K562 (cell line): ENCODE results near the gene CGREF1. TPM values are rescaled to one million over a fixed set of nuclear protein-coding genes. Genes with fewer than 3 reads are reported as not detected.
A peak's percentile ranks its signal among the peaks of the same experiment; 100 is the strongest.

Experiments
- EP300 ChIP-seq: IDR thresholded peaks from 2 replicates; pipeline ENCODE4 v1.6.1; 2012; ENCODE audit warnings: low read length, improper control_type of control experiment
- FOXK2 ChIP-seq, 2 experiments: fragments of 450-650 bp; IDR thresholded peaks in 1 of 2; conservative IDR thresholded peaks in 1 of 2; 2 replicates each; pipeline ENCODE4 v1.6.1; 2016; ENCODE audit warnings: low read depth in 2 of 2, mild to moderate bottlenecking in 1 of 2
- LARP7 ChIP-seq: fragments of 450-650 bp; IDR thresholded peaks from 2 replicates; pipeline ENCODE4 v1.6.1; 2016
- MTA2 ChIP-seq: fragments of 450-650 bp; IDR thresholded peaks from 2 replicates; pipeline ENCODE4 v1.6.1; 2016; ENCODE audit warnings: low read depth
- POLR2B ChIP-seq: fragments of 450-650 bp; IDR thresholded peaks from 2 replicates; pipeline ENCODE4 v1.6.1; 2018; ENCODE audit warnings: low read depth; ENCODE audit not compliant: partially characterized antibody
- SAFB ChIP-seq: fragments of 200-400 bp; formaldehyde crosslinking; IDR thresholded peaks from 2 replicates; pipeline ENCODE4 v1.6.1; 2017; ENCODE audit warnings: low read depth, low read length, borderline replicate concordance
- TCF7L2 ChIP-seq: fragments of 150-350 bp; IDR thresholded peaks from 2 replicates; pipeline ENCODE4 v1.6.1; 2016; ENCODE audit warnings: low read depth, mild to moderate bottlenecking, low read length, moderate library complexity
- TSC22D4 ChIP-seq: fragments of 450-650 bp; IDR thresholded peaks from 2 replicates; pipeline ENCODE4 v1.6.1; 2016; ENCODE audit warnings: missing genetic modification characterization, missing biosample characterization, control low read depth
- polyA plus RNA-seq, 8 experiments: library from polyadenylated mRNA; depleted of rRNA in 4 of 8; stranded (reverse) in 5 of 8; unstranded in 3 of 8; fragments of >200 nt; fragmentation: Nextera tagmentation in 2 of 8; fragmentation: Illumina TruSeq in 1 of 8; extraction: Ambion mirVana in 2 of 8; extraction: Trizol in 1 of 8; gene quantifications; 2 replicates each; pipeline versions ENCODE4 v1.2.1 to v1.2.3, GENCODE V29; 2011 to 2014; ENCODE audit warnings: inconsistent platforms in 1 of 8, missing spikeins in 1 of 8
- total RNA-seq, 7 experiments: library from RNA; depleted of rRNA in 6 of 7; stranded (reverse); fragments of >200 nt in 6 of 7; fragmentation: Illumina TruSeq in 2 of 7; extraction: Trizol in 2 of 7; gene quantifications; 2 replicates each; pipeline versions ENCODE4 v1.2.1 to v1.2.3, GENCODE V29; 2011 to 2021; ENCODE audit warnings: low replicate concordance in 1 of 7
- TF ChIP-seq, protein P1 (sequence below), 2 experiments: fragments of 450-650 bp; formaldehyde crosslinking in 1 of 2; IDR thresholded peaks; 2 replicates each; pipeline versions ENCODE4 v1.4.0 to v1.6.1; 2014 to 2020; ENCODE audit warnings: mild to moderate bottlenecking in 2 of 2, borderline replicate concordance in 1 of 2, low read depth in 1 of 2
- TF ChIP-seq, protein P2 (sequence below): sonication (generic); formaldehyde crosslinking; IDR thresholded peaks from 2 replicates; pipeline ENCODE4 v1.8.0; 2023; ENCODE audit warnings: missing genetic modification reagents, mild to moderate bottlenecking, borderline replicate concordance
- TF ChIP-seq, protein P3 (sequence below): fragments of 450-650 bp; IDR thresholded peaks from 2 replicates; pipeline ENCODE4 v1.6.1; 2016; ENCODE audit warnings: missing biosample characterization, missing genetic modification characterization

The CGREF1 gene
- total and polyA plus RNA-seq, 9 of the 15 experiments (the other 6 are each of a cell fraction or from before 2014, with no cell fraction given) = 0.07 to 0.50 (median 0.37) TPM

DNA sequence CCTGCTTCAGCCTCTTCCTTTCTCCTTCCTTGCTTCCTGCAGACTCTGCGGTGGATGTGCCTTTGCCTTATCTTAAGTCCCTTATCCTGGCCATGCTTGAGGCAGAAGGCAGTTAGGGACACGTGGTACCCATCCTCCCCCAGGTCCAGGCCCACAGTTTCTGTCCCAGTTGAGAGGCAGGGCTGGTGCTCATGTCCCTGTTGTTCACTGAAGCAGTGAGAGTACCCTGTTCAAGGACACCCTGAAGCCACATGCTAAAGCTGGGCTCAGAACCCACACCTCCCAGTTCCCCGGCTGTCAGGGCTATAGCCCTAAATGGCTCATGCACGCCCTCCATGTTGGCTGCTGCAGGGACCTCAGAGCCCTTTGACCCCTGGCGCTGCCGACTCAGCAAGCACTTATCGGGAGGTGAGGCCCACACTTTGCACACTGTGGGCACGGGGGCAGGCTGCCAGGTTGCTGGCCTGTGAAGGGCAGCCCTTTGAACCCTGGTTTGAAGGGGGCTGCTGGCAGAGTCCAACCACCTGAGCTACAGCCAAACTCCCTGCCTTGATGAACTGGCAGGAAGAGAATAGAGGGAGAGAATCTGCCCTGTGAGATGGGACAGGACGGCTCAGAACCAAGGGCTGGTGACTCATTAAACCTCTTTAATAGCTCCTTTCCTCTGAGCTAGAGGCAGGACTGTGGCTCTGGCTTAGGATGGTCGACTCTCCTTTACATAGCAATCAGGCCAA lies 26.1 kb downstream of the CGREF1 start (continued):
- TF ChIP-seq TSC22D4 (tag) = no peak
- no peak for TF ChIP-seq LARP7
- TF ChIP-seq SAFB = no peak
- TF ChIP-seq, protein P1, sequence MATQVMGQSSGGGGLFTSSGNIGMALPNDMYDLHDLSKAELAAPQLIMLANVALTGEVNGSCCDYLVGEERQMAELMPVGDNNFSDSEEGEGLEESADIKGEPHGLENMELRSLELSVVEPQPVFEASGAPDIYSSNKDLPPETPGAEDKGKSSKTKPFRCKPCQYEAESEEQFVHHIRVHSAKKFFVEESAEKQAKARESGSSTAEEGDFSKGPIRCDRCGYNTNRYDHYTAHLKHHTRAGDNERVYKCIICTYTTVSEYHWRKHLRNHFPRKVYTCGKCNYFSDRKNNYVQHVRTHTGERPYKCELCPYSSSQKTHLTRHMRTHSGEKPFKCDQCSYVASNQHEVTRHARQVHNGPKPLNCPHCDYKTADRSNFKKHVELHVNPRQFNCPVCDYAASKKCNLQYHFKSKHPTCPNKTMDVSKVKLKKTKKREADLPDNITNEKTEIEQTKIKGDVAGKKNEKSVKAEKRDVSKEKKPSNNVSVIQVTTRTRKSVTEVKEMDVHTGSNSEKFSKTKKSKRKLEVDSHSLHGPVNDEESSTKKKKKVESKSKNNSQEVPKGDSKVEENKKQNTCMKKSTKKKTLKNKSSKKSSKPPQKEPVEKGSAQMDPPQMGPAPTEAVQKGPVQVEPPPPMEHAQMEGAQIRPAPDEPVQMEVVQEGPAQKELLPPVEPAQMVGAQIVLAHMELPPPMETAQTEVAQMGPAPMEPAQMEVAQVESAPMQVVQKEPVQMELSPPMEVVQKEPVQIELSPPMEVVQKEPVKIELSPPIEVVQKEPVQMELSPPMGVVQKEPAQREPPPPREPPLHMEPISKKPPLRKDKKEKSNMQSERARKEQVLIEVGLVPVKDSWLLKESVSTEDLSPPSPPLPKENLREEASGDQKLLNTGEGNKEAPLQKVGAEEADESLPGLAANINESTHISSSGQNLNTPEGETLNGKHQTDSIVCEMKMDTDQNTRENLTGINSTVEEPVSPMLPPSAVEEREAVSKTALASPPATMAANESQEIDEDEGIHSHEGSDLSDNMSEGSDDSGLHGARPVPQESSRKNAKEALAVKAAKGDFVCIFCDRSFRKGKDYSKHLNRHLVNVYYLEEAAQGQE (IDR thresholded peaks at IDR 0.05; ENCODE audit: borderline replicate concordance) = peak; percentile 36; the same call in 1 of the 2 replicates
- TF ChIP-seq, protein P1 (CRISPR knock-in tag; IDR thresholded peaks at IDR 0.05; ENCODE audit: low read depth) = no peak
- no peak for TF ChIP-seq FOXK2 (conservative IDR thresholded peaks at IDR 0.05 in 1 of 2, IDR thresholded peaks at IDR 0.05 in 1 of 2; ENCODE audit: low read depth in 2 of 2)
- TF ChIP-seq MTA2 = 0 out of 2 replicates have a peak, but pooled peaks have one; percentile 35
- TF ChIP-seq, protein P2, sequence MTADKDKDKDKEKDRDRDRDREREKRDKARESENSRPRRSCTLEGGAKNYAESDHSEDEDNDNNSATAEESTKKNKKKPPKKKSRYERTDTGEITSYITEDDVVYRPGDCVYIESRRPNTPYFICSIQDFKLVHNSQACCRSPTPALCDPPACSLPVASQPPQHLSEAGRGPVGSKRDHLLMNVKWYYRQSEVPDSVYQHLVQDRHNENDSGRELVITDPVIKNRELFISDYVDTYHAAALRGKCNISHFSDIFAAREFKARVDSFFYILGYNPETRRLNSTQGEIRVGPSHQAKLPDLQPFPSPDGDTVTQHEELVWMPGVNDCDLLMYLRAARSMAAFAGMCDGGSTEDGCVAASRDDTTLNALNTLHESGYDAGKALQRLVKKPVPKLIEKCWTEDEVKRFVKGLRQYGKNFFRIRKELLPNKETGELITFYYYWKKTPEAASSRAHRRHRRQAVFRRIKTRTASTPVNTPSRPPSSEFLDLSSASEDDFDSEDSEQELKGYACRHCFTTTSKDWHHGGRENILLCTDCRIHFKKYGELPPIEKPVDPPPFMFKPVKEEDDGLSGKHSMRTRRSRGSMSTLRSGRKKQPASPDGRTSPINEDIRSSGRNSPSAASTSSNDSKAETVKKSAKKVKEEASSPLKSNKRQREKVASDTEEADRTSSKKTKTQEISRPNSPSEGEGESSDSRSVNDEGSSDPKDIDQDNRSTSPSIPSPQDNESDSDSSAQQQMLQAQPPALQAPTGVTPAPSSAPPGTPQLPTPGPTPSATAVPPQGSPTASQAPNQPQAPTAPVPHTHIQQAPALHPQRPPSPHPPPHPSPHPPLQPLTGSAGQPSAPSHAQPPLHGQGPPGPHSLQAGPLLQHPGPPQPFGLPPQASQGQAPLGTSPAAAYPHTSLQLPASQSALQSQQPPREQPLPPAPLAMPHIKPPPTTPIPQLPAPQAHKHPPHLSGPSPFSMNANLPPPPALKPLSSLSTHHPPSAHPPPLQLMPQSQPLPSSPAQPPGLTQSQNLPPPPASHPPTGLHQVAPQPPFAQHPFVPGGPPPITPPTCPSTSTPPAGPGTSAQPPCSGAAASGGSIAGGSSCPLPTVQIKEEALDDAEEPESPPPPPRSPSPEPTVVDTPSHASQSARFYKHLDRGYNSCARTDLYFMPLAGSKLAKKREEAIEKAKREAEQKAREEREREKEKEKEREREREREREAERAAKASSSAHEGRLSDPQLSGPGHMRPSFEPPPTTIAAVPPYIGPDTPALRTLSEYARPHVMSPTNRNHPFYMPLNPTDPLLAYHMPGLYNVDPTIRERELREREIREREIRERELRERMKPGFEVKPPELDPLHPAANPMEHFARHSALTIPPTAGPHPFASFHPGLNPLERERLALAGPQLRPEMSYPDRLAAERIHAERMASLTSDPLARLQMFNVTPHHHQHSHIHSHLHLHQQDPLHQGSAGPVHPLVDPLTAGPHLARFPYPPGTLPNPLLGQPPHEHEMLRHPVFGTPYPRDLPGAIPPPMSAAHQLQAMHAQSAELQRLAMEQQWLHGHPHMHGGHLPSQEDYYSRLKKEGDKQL (CRISPR knock-in tag) = no peak; the same call in 1 of the 2 replicates
- TF ChIP-seq EP300 = peak; percentile 89
- TF ChIP-seq, protein P3, sequence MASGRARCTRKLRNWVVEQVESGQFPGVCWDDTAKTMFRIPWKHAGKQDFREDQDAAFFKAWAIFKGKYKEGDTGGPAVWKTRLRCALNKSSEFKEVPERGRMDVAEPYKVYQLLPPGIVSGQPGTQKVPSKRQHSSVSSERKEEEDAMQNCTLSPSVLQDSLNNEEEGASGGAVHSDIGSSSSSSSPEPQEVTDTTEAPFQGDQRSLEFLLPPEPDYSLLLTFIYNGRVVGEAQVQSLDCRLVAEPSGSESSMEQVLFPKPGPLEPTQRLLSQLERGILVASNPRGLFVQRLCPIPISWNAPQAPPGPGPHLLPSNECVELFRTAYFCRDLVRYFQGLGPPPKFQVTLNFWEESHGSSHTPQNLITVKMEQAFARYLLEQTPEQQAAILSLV (tag) = no peak
- no peak for TF ChIP-seq POLR2B
- TF ChIP-seq TCF7L2 = no peak
